Measurements from ENCODE around the gene TSPAN33.

DNA sequence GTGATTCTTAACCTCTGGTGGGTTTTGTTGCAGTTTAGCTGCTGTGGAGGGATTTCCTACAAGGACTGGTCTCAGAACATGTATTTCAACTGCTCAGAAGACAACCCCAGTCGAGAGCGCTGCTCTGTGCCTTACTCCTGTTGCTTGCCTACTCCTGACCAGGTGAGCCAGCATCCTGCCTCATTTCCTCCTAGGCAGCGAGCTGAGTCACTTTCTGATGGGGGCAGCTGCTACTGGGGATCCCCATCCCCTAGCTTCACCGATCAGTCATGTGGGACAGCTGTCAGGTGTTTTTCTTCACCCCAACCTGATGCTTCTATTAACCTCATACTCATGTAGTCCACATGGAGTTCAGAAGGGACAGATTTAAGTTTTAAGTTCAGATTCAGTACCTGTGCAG, 22.2 kb downstream of the TSPAN33 start:
- TF ChIP-seq, protein P1, sequence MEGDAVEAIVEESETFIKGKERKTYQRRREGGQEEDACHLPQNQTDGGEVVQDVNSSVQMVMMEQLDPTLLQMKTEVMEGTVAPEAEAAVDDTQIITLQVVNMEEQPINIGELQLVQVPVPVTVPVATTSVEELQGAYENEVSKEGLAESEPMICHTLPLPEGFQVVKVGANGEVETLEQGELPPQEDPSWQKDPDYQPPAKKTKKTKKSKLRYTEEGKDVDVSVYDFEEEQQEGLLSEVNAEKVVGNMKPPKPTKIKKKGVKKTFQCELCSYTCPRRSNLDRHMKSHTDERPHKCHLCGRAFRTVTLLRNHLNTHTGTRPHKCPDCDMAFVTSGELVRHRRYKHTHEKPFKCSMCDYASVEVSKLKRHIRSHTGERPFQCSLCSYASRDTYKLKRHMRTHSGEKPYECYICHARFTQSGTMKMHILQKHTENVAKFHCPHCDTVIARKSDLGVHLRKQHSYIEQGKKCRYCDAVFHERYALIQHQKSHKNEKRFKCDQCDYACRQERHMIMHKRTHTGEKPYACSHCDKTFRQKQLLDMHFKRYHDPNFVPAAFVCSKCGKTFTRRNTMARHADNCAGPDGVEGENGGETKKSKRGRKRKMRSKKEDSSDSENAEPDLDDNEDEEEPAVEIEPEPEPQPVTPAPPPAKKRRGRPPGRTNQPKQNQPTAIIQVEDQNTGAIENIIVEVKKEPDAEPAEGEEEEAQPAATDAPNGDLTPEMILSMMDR (IDR thresholded peaks at IDR 0.05) = no peak
- no peak for TF ChIP-seq POLR2AphosphoS5 (IDR thresholded peaks at IDR 0.05)
